ENCODE results near the gene TTLL5.
"Not testable (repeated sequence)": the region's sequence is repeated elsewhere in the genome, so short reads cannot be mapped to it uniquely, and the experiment has no call there.

TTLL5 gene

GRCh38 chr14:75648066-75648838 is 12.8 kb upstream of the TTLL5 start:
- DNase-seq (ENCODE audit: low read depth) = peak; percentile 98

GRCh38 chr14:75649337-75649736 is 11.7 kb upstream of the TTLL5 start:
- DNase-seq (ENCODE audit: low read depth) = no peak

GRCh38 chr14:75649773-75650172 is 11.3 kb upstream of the TTLL5 start:
- no peak for DNase-seq (ENCODE audit: low read depth)

GRCh38 chr14:75650253-75651058 is 10.6 kb upstream of the TTLL5 start:
- DNase-seq (ENCODE audit: low read depth) = no peak

- DNase-seq (ENCODE audit: low read depth) = no peak
Measured at GRCh38 chr14:75653563-75653962, 7.5 kb upstream of the TTLL5 start.

- peak; percentile 52 for DNase-seq (ENCODE audit: low read depth)
Measured at GRCh38 chr14:75654127-75654732, 6.8 kb upstream of the TTLL5 start.

GRCh38 chr14:75655235-75655634 is 5.8 kb upstream of the TTLL5 start:
- no peak for DNase-seq (ENCODE audit: low read depth)

- no peak for DNase-seq (ENCODE audit: low read depth)
Measured at GRCh38 chr14:75657331-75657730, 3.7 kb upstream of the TTLL5 start.

- no peak for DNase-seq (ENCODE audit: low read depth)
Measured at GRCh38 chr14:75658957-75659356, 2.1 kb upstream of the TTLL5 start.

GRCh38 chr14:75660238-75660629 is 812 bp upstream of the TTLL5 start:
- DNase-seq (ENCODE audit: low read depth) = no peak

- DNase-seq (ENCODE audit: low read depth) = no peak
Measured at GRCh38 chr14:75661499-75661814, 411 bp downstream of the TTLL5 start.

GRCh38 chr14:75662966-75663365 is 1.9 kb downstream of the TTLL5 start:
- no peak for DNase-seq (ENCODE audit: low read depth)

GRCh38 chr14:75667099-75667765 is 6.2 kb downstream of the TTLL5 start:
- no peak for DNase-seq (ENCODE audit: low read depth)

- DNase-seq (ENCODE audit: low read depth) = no peak
Measured at GRCh38 chr14:75672605-75673192, 11.7 kb downstream of the TTLL5 start.

GRCh38 chr14:75673345-75674035 is 12.4 kb downstream of the TTLL5 start:
- no peak for DNase-seq (ENCODE audit: low read depth)

GRCh38 chr14:75675265-75675960 is 14.4 kb downstream of the TTLL5 start:
- DNase-seq (ENCODE audit: low read depth) = peak; percentile 21

- DNase-seq (ENCODE audit: low read depth) = no peak
Measured at GRCh38 chr14:75685910-75686309, 24.9 kb downstream of the TTLL5 start.

- peak; percentile 82 for DNase-seq (ENCODE audit: low read depth)
Measured at GRCh38 chr14:75689012-75689411, 28.0 kb downstream of the TTLL5 start.

- DNase-seq (ENCODE audit: low read depth) = peak; percentile 78
Measured at GRCh38 chr14:75690010-75690409, 29.0 kb downstream of the TTLL5 start.

- DNase-seq (ENCODE audit: low read depth) = not testable (repeated sequence)
Measured at GRCh38 chr14:75695025-75695424, 34.0 kb downstream of the TTLL5 start.

- DNase-seq (ENCODE audit: low read depth) = no peak
Measured at GRCh38 chr14:75697386-75697785, 36.3 kb downstream of the TTLL5 start.
